ENCODE measurements around the gene PFKL.

PFKL gene

DNA sequence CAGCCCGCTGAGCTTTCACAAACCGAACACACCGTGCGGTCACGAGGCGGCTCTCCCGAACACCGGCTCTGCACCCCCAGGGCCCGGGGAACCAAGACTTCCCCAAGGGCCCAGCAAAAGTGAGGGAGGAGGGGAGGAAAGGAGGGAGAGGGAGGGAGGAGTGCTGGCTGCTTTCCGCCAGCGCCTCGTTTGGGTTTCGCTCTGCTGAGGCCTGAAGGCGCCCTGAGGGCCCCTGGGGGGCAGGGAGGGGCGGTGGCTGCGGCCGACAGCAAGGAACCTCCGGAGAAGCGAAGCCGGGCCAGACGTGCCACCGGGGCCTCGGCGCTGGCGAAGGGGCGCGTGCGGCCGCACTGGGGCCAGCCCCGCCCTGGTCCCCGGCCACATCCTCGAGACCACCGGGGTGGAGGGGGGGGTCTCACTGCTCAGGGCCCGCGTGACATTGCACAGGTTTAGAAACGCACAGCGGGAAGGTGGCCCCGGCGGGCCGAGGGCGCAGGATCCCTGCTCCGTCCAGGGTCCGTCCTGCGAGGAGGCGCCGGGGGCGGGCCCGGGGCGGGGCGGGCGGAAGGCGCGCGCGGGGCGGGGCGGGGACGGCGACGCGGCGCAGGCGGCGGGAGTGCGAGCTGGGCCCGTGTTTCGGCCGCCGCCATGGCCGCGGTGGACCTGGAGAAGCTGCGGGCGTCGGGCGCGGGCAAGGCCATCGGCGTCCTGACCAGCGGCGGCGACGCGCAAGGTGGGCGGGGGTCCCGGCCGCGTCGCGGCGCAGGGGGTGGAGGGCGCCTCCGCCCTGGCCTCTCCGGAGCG lies at the start of gene PFKL:
PFKL (plus strand) TSS at position 596 of the 804 bp plus-strand sequence; CDS start at position 649, 53 bp downstream.
- no peak; a peak in 1 of 22 replicates for TF ChIP-seq Cebpa-rat (IDR thresholded peaks at IDR 0.05)
- H3K4me3 ChIP-seq: peak within 1 kb of the TSS; percentile 70 to 88 (median 81)
- peak within 1 kb of the TSS; percentile 85 to 97 (median 91) for H3K27ac ChIP-seq
- H3K27me3 ChIP-seq: no peaks in the 10 kb centered on the region
- peak within 1 kb of the TSS; percentile 92 to 100 (median 98) for H3K4me2 ChIP-seq
- H3K36me3 ChIP-seq: peaks cover 0 to 8% (median 0%) of the 10 kb centered on the region in 11 experiments; a peak in 1 of 22 replicates
- peaks cover 80 to 89% (median 87%) of the 10 kb centered on the region in 10 experiments for H3K4me1 ChIP-seq
- H4K20me1 ChIP-seq: peaks cover 41 to 44% (median 42%) of the 10 kb centered on the region in 11 experiments
- no peaks in the 10 kb centered on the region for H3K9me3 ChIP-seq (replicated peaks in 1 of 11)
- peak within 1 kb of the TSS; percentile 87 to 97 (median 91) for H3K9ac ChIP-seq

DNA sequence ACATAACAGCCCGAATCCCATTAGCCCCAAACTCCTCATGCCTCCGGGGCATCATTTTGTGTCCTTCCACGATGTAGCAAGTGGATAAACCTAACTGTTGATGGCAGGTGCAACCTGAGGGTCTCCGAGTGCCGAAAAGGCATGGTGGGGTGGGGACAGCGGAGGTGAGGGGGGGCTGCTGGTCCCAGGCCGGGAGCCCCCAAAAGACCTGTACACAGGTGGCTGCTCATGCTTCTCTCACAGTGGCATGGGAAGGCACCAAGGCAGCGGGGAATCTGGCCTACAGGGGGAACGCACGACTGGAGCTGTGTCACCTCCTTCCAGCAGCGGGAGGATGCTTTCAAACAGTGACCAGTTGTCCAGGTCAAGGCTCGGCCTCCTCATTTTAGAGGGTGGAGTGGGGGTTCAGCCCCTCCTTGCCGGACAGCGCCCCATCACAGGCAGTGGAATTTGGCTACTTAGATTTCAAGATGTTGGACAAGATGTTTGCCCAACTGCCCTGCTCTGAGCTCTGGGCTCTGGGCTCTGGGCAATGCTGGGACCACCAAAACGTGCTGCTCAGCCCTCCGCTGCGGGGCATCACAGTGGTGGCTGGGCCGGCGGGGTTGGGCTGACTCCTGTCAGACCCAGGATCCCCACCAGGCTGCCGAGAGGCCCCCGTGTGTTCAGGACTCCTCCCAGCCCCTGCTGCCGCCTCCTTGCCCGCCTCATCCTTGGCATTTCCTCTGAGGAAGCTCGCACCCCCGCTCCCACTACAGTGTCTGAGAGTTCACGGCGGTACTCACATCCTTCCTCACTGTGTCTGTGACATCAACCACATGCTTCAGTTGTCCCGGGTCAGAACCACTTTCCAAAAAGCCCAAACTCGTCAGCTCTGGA lies 45.8 kb upstream of the PFKL start:
- Histone ChIP-seq H3K9me3 (replicated peaks in 1 of 11) (no peaks in the 10 kb centered on the region), H3K27ac (peak overlapping the region in 2 of 11 experiments; percentile 7 to 15; a peak in 1 of 22 replicates), H3K4me1 (peaks cover 8 to 36% (median 25%) of the 10 kb centered on the region in 10 experiments), H3K4me2 (peak overlapping the region; percentile 44 to 77 (median 66); a peak in 21 of 22 replicates), H3K9ac (peak overlapping the region in 1 of 11 experiments; percentile 18; a peak in 1 of 22 replicates), H3K27me3 (no peaks in the 10 kb centered on the region), H3K4me3 (no peak overlapping the region), H4K20me1 (no peaks in the 10 kb centered on the region), H3K36me3 (no peaks in the 10 kb centered on the region)
- TF ChIP-seq Cebpa-rat (IDR thresholded peaks at IDR 0.05): no peak

DNA sequence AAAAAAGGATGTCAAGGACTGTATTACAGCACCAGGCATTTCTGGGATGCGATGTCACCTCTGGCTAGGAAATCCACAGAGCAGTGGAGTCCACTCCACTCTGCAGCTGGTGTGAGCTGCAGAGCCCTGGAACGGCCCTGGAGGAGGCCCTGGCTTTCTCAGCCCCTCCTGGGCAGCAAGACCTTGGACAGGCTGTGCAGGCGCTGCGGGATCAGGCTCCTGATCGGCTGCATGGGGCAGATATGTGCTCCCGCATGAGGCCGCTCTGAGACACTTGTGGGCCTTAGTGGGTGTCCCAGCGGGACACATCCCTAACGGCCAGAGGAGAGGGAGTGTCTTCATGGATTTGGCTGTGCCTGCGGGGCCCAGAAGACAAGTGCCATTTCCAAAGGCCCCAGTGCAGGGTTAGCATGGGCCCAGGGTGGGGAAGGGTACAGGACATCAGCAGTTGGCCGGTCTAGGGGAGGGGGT lies 44.3 kb upstream of the PFKL start:
- Histone ChIP-seq H3K9ac (no peak overlapping the region), H3K4me1 (peaks cover 16 to 36% (median 27%) of the 10 kb centered on the region in 10 experiments), H3K36me3 (no peaks in the 10 kb centered on the region), H3K27me3 (no peaks in the 10 kb centered on the region), H3K4me2 (peak overlapping the region in 9 of 11 experiments; percentile 38 to 77 (median 63); a peak in 16 of 22 replicates), H4K20me1 (no peaks in the 10 kb centered on the region), H3K27ac (no peak overlapping the region), H3K9me3 (replicated peaks in 1 of 11) (no peaks in the 10 kb centered on the region), H3K4me3 (no peak overlapping the region)
- no peak for TF ChIP-seq Cebpa-rat (IDR thresholded peaks at IDR 0.05)

DNA sequence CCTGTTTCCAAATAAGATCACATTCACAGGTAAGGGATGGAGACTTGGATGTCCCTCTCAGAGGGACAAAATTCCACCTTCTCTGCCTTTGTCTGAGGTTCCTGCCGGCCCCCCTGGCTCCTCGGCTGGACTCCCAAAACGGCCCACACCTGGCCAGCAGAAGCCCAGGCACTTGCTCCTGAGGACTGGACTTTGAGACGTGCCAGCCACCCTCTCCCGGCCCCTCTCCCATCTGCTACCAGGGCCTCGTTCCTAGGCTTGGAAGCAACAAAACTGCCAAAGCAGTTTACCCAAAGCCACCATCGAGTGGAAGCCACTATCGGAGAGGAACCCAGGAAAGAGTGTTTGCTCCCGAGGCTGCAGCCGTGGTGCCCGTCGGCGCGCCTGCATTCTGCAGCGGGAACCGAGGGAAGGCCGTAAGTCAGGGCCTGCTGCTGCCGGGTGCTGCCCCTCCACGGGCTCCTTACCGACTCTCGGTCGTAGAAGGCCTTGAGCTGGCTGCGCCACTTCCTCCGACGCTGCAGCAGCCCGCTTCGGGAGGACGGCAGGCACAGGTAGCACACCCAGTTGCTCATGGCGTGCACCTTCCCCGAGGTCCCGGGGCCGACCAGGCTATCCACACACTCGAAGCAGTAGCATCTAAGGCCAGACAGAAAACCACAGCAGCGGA lies 41.7 kb upstream of the PFKL start:
- H3K9me3 ChIP-seq (replicated peaks in 1 of 11): no peaks in the 10 kb centered on the region
- 0 out of 22 replicates have a peak, but pooled peaks cover 0 to 4% (median 0%) of the 10 kb centered on the region in 11 experiments for H4K20me1 ChIP-seq
- no peak for TF ChIP-seq Cebpa-rat (IDR thresholded peaks at IDR 0.05)
- no peaks in the 10 kb centered on the region for H3K27me3 ChIP-seq
- no peaks in the 10 kb centered on the region for H3K36me3 ChIP-seq
- no peak overlapping the region for H3K27ac ChIP-seq
- H3K4me3 ChIP-seq: no peak overlapping the region
- peaks cover 19 to 43% (median 34%) of the 10 kb centered on the region in 10 experiments for H3K4me1 ChIP-seq
- no peak overlapping the region for H3K4me2 ChIP-seq
- H3K9ac ChIP-seq: no peak overlapping the region

DNA sequence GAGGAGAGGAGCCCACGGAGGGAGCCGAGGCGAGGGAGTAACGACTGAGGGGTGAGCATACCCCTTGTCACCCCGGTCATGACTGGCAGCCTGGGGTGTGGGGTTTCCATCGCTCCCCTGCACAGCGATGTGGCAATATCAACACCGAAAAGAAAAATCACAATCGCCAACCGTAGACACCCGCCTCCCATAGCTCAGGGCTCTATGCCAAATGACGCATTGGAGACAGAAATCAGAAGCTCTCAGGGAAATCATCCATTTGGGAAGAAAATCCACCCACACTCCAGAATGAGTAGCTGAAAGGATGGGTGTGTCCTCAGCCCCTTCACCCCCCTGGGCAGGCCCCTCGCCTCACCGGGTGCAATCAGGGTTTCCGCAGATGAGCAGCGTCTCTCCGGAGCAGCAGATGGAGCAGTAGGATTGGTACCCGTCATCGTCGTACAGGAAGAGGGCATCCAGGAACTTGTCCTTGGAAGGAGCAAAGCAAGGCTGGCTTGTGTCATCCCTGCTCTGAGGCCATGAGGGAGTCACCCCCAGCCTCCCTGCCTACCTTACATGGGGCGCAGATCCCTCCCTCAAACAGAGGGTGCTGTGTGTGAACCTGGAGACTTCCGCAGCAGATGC lies 40.7 kb upstream of the PFKL start:
- no peak overlapping the region for H3K9ac ChIP-seq
- no peaks in the 10 kb centered on the region for H3K27me3 ChIP-seq
- H3K9me3 ChIP-seq (replicated peaks in 1 of 11): no peaks in the 10 kb centered on the region
- 0 out of 22 replicates have a peak, but pooled peaks cover 0 to 4% (median 0%) of the 10 kb centered on the region in 11 experiments for H4K20me1 ChIP-seq
- no peak overlapping the region for H3K4me3 ChIP-seq
- no peak for TF ChIP-seq Cebpa-rat (IDR thresholded peaks at IDR 0.05)
- H3K4me1 ChIP-seq: peaks cover 25 to 46% (median 37%) of the 10 kb centered on the region in 10 experiments
- no peak overlapping the region for H3K4me2 ChIP-seq
- no peaks in the 10 kb centered on the region for H3K36me3 ChIP-seq
- H3K27ac ChIP-seq: no peak overlapping the region

DNA sequence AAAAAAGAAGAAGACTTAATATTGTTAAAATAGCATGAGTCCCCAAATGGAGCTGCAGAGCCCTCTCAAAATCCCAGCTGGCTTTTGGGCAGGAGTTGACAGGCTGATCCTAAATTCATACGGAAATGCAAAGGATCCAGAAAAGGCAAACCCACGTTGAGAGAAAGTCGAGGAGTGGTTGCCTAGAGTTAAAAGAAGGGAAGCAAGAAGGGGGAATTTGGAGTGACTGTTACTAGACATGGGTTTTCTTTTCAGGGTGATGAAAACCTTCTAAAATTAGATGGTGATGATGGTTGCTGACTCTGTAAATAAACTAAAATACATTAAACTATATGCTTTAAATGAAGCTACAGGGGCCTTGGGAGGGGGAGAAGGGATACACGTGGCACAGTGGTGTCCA lies 39.8 kb upstream of the PFKL start:
- Histone ChIP-seq H3K9me3 (replicated peaks in 1 of 11) (no peaks in the 10 kb centered on the region), H3K36me3 (no peaks in the 10 kb centered on the region), H3K27ac (no peak overlapping the region), H3K4me3 (no peak overlapping the region), H3K4me1 (peaks cover 20 to 46% (median 37%) of the 10 kb centered on the region in 10 experiments; a peak in 19 of 20 replicates), H4K20me1 (0 out of 22 replicates have a peak, but pooled peaks cover 0 to 4% (median 0%) of the 10 kb centered on the region in 11 experiments), H3K4me2 (peak overlapping the region in 3 of 11 experiments; percentile 9 to 40 (median 18); a peak in 5 of 22 replicates), H3K9ac (no peak overlapping the region), H3K27me3 (no peaks in the 10 kb centered on the region)
- no peak for TF ChIP-seq Cebpa-rat (IDR thresholded peaks at IDR 0.05)

DNA sequence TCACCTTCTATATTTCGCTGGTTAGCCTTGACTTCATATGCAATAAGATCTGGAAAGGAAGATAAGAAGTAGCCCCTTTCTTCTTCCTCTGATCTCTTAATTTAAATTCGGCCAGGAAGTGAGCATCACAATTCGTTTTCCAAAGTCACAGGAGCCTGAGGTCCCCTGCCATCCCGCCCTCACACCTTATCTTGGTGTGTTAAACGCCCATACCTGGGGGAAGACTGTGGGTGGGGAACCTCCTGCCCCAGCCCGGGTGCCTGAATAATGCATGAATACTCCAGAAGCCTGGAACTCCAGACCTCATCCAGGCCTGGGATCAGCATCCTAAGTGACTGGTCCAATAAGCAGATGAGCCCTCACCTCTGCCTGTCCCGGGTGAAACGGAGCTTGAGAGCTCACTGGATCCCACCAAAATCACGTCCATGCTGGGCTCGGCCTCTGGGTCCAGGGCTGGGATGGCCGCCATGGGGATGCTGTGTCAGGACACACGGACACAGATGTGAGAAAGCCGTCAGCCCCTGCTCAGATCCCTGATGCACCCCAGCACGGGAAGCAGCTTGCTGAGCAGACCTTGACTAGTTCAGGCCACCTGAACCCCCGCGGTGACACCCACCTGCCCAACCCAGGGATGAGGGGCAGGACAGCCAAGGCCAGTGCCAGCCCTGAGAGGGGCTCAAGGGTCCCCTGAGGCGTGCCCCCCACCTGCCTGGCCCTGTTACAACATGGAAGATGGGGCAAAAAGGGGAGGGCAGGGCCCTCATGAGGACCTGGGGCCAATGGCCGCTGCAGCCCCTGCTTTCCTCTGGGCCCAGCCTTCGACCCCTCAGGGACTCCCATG lies 38.8 kb upstream of the PFKL start:
- H3K9me3 ChIP-seq (replicated peaks in 1 of 11): no peaks in the 10 kb centered on the region
- H4K20me1 ChIP-seq: 0 out of 22 replicates have a peak, but pooled peaks cover 0 to 4% (median 0%) of the 10 kb centered on the region in 11 experiments
- peak overlapping the region in 3 of 11 experiments; percentile 9 to 40 (median 18); a peak in 3 of 22 replicates for H3K4me2 ChIP-seq
- no peak overlapping the region; a peak in 1 of 22 replicates for H3K27ac ChIP-seq
- no peak for TF ChIP-seq Cebpa-rat (IDR thresholded peaks at IDR 0.05)
- H3K4me1 ChIP-seq: peaks cover 20 to 47% (median 38%) of the 10 kb centered on the region in 10 experiments; a peak in 19 of 20 replicates
- H3K9ac ChIP-seq: no peak overlapping the region
- H3K4me3 ChIP-seq: no peak overlapping the region
- H3K36me3 ChIP-seq: no peaks in the 10 kb centered on the region
- H3K27me3 ChIP-seq: no peaks in the 10 kb centered on the region
